Measurements from ENCODE around the gene FRMD8.
A peak's percentile ranks its signal among the peaks of the same experiment; 100 is the strongest.

- TF ChIP-seq POLR2AphosphoS5 (IDR thresholded peaks at IDR 0.05): no peak
- TF ChIP-seq, protein P1, sequence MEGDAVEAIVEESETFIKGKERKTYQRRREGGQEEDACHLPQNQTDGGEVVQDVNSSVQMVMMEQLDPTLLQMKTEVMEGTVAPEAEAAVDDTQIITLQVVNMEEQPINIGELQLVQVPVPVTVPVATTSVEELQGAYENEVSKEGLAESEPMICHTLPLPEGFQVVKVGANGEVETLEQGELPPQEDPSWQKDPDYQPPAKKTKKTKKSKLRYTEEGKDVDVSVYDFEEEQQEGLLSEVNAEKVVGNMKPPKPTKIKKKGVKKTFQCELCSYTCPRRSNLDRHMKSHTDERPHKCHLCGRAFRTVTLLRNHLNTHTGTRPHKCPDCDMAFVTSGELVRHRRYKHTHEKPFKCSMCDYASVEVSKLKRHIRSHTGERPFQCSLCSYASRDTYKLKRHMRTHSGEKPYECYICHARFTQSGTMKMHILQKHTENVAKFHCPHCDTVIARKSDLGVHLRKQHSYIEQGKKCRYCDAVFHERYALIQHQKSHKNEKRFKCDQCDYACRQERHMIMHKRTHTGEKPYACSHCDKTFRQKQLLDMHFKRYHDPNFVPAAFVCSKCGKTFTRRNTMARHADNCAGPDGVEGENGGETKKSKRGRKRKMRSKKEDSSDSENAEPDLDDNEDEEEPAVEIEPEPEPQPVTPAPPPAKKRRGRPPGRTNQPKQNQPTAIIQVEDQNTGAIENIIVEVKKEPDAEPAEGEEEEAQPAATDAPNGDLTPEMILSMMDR (IDR thresholded peaks at IDR 0.05): no peak
- peak; percentile 6 for TF ChIP-seq POLR2A (IDR thresholded peaks at IDR 0.05)
Measured at GRCh38 chr11:65434667-65435410, 48.4 kb downstream of the FRMD8 start.
